ENCODE data around the gene PPM1H.
"Not testable (repeated sequence)": the region's sequence is repeated elsewhere in the genome, so short reads cannot be mapped to it uniquely, and the experiment has no call there.

Gene PPM1H

GRCh38 chr12:62950317-62950716 lies 15.4 kb upstream of the PPM1H start:
- Histone ChIP-seq H3K27ac (no peak overlapping the region), H3K36me3 (no peaks in the 10 kb centered on the region), H3K9me3 (no peaks in the 10 kb centered on the region), H3K4me3 (no peak overlapping the region), H3K27me3 (no peaks in the 10 kb centered on the region), H3K4me1 (no peaks in the 10 kb centered on the region)
- TF ChIP-seq CTCF (IDR thresholded peaks at IDR 0.05), result no peak
- intact Hi-C loops (cut with DNase I; ENCODE audit: low total_unique reads), result no loop called here
- no peak for DNase-seq

GRCh38 chr12:62948123-62948522 lies 13.2 kb upstream of the PPM1H start:
- no peak for TF ChIP-seq CTCF (IDR thresholded peaks at IDR 0.05)
- H3K9me3 ChIP-seq, result no peaks in the 10 kb centered on the region
- no peaks in the 10 kb centered on the region for H3K36me3 ChIP-seq
- H3K4me1 ChIP-seq, result no peaks in the 10 kb centered on the region
- DNase-seq, result no peak
- H3K27me3 ChIP-seq, result no peaks in the 10 kb centered on the region
- no peak overlapping the region for H3K27ac ChIP-seq
- no peak overlapping the region for H3K4me3 ChIP-seq
- intact Hi-C loops (cut with DNase I; ENCODE audit: low total_unique reads), result no loop called here

- no peak for DNase-seq
- H3K9me3 ChIP-seq, result no peaks in the 10 kb centered on the region
- no peaks in the 10 kb centered on the region for H3K27me3 ChIP-seq
- H3K4me1 ChIP-seq, result no peaks in the 10 kb centered on the region
- no peaks in the 10 kb centered on the region for H3K36me3 ChIP-seq
- H3K27ac ChIP-seq, result no peak overlapping the region
- no peak overlapping the region for H3K4me3 ChIP-seq
- intact Hi-C loops (cut with DNase I; ENCODE audit: low total_unique reads), result no loop called here
- no peak for TF ChIP-seq CTCF (IDR thresholded peaks at IDR 0.05)
These were observed 12.4 kb upstream of the PPM1H start for GRCh38 chr12:62947364-62947763.

GRCh38 chr12:62943779-62944395 lies 8.9 kb upstream of the PPM1H start:
- DNase-seq, result no peak
- intact Hi-C loops (cut with DNase I; ENCODE audit: low total_unique reads), result no loop called here
- Histone ChIP-seq H3K36me3 (no peaks in the 10 kb centered on the region), H3K27ac (no peak overlapping the region), H3K4me1 (no peaks in the 10 kb centered on the region), H3K27me3 (no peaks in the 10 kb centered on the region), H3K9me3 (no peaks in the 10 kb centered on the region), H3K4me3 (no peak overlapping the region)
- no peak for TF ChIP-seq CTCF (IDR thresholded peaks at IDR 0.05)

- H3K4me3 ChIP-seq; H3K36me3 ChIP-seq; H3K9me3 ChIP-seq; DNase-seq; H3K27ac ChIP-seq; H3K4me1 ChIP-seq; H3K27me3 ChIP-seq; intact Hi-C loops (cut with DNase I; ENCODE audit: low total_unique reads): not testable (repeated sequence)
These were observed 7.4 kb upstream of the PPM1H start for GRCh38 chr12:62942316-62942715.

- DNase-seq, result peak; percentile 25 to 70
- no peaks in the 10 kb centered on the region for H3K9me3 ChIP-seq
- intact Hi-C loops (cut with DNase I; ENCODE audit: low total_unique reads), result loop anchor here (5.0 to 10.0 kb wide), 2 partner anchors 70 to 117 kb away; no protein-coding TSS in a partner anchor
- H3K27ac ChIP-seq, result peak overlapping the region; percentile 73 to 85
- peaks cover 0 to 11% (median 7%) of the 10 kb centered on the region in 4 donors for H3K4me1 ChIP-seq
- TF ChIP-seq CTCF (IDR thresholded peaks at IDR 0.05), result no peak
- peak overlapping the region; percentile 77 to 94 for H3K4me3 ChIP-seq
- no peaks in the 10 kb centered on the region for H3K27me3 ChIP-seq
- no peaks in the 10 kb centered on the region for H3K36me3 ChIP-seq
These were observed 631 bp downstream of the PPM1H start for GRCh38 chr12:62934239-62934798.
